ENCODE results near the gene CYP2R1. TPM values are rescaled to one million over a fixed set of nuclear protein-coding genes. Genes with fewer than 3 reads are reported as not detected.
"Not testable (repeated sequence)": the region's sequence is repeated elsewhere in the genome, so short reads cannot be mapped to it uniquely, and the experiment has no call there.

The CYP2R1 gene
- total RNA-seq, 1 experiment from 2014 or later, result not detected

DNA sequence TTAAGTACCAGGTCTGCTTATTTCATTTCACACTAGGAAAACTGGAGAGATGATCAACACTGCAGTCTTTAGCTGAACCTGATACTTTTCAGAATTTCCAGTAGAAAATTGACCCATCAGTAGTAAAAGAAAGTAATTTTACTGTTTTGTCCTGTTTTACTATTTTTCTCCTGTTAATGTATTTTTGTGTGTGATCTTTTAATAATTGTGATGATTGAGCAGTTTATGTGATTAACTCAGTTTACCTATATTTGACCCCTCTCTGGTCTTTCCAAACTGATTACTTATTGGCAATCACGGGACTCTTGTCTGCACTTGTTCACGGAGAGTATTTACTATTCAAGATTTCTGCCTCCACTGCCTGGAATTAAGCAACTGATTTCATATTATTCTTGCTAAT, 546 bp upstream of the CYP2R1 start:
- no peak for DNase-seq (ENCODE audit: low spot score)

DNA sequence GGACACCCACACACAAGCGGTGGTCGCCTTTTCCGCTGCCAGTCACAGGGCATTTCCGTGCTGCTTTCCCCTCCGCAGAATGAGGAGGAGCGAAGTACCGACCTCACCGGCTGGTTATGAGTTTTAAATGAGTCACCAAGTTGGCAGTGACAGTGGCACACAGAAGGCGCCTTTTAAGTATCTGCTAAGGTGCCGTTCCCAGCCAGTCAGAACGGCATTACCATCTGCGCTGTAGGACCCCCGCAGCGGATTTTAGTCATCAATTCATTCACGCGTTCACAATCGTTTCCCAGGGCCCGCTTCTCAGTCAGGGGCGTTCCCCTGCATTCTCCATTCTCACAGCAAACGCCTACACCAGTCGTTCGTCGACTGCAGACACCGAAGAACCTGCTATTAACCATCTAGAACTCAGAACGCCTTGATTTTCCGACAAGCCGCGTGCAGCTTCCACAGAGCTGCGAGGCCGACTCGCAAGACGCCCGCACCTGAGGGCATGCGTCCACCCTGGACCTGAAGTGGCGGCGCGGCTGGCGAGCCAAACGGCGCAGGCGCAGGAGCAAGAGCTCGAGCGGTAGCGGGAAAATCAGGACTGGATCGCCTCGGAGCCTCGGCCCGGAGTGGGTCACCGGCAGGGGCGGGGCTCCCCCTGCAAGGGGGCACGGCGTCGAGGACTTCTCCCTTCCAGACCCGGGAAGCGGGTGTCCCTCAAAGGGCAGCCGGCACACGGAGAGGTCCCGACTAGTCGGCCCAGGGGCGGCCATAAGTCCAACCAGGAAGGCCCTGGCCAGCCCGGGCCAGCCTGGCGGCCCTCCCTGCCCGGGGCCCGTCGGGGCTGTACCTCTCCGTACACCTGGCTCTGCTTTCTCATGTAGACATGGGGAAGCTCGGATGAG, 642 bp downstream of the CYP2R1 start:
- no peak for DNase-seq (ENCODE audit: low spot score)

DNA sequence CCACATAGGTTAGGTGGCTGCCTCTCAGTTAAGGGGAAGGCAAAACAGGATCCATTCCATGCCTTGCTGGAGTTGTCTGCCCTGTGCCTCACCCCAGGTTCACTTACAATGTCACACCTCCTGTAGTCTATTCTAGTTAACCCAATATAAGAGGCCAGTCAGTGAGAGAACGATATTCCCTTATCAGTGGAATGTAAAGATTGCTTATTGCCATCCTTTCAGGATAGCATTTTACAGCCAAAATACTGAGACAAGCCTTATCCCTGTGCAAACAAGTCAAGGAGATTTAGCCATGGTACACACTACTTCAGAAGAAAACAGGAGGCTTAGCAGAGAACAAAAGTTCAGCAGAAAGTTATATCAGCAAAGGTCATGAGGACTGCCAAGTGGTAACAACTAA, 5.5 kb downstream of the CYP2R1 start:
- no peak for DNase-seq (ENCODE audit: low spot score)

DNA sequence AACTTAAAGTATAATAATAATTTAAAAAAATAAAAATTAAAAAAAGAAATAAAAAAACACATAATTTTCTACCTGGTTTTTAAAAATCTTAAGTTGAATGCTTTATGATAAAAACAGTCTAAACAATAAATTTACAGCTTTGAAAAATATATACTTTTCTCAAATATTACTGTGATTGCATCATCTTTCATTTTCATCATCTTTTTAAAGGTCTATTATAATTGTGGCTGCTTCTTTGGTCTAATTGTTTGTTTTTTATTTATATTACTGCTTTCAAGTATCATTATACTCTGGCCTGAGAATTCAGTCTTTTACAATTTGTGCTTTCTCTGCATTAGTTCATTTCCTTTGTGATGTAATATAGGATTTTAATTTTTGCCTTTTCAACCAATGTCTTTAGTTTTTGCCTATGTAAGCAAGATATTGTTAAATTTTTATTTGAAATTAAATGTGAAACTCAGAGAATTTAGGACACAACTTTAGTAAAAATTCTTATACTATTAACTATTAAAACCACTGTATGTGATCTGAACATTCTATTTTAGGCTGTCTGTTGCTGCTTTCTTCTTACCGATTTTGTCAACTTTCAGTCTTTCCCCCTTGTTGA, 7.3 kb downstream of the CYP2R1 start:
- DNase-seq (ENCODE audit: low spot score), result no peak

DNA sequence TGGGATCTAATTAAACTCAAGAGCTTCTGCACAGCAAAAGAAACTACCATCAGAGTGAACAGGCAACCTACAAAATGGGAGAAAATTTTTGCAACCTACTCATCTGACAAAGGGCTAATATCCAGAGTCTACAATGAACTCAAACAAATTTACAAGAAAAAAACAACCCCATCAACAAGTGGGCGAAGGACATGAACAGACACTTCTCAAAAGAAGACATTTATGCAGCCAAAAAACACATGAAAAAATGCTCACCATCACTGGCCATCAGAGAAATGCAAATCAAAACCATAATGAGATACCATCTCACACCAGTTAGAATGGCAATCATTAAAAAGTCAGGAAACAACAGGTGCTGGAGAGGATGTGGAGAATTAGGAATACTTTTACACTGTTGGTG, 8.3 kb downstream of the CYP2R1 start:
- DNase-seq (ENCODE audit: low spot score), result not testable (repeated sequence)

DNA sequence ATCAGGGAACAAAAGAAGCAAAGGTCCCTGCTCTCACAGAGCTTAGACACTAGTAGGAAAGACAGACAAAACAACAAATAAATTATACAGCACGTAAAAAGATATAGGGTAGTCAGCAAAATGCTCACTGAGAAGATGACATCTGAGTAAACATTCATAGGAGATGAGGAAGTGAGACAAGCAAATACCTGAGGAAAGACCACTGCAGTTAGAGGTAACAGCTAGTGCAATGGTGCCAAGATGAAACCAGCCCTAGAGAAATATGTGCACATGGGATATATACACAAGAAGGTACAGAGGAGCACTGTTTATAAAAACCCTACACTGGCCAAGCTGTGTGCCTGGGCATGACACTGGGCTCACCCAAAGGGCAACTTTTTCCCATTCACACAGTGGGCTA, 9.8 kb downstream of the CYP2R1 start:
- no peak for DNase-seq (ENCODE audit: low spot score)

DNA sequence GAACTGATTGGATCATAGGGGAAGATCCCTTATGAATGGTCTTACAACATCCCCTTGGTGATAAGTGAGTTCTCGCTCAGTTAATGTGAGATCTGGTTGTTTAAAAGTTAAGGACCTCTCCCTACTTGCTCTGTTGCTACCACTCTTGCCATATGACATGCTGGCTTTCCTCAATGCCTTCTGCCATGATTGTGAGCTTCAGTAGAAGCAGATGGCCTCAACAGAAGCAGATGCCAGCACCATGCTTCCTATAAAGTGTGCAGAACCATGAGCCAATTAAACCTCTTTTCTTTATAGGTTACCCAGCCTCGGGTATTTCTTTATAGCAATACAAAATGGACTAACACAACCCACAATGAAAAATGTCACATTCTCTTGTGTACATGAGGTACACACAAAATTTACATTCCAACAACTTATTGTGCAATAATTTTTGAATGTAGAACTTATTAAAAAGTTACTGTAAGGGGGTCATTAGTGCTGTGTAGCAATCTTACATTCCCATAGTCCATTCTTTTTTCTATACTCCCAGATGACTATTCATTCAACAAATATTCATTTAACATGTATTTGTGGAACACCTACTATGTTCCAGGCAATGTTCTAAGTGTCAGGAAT, 10.3 kb downstream of the CYP2R1 start:
- DNase-seq (ENCODE audit: low spot score), result no peak

DNA sequence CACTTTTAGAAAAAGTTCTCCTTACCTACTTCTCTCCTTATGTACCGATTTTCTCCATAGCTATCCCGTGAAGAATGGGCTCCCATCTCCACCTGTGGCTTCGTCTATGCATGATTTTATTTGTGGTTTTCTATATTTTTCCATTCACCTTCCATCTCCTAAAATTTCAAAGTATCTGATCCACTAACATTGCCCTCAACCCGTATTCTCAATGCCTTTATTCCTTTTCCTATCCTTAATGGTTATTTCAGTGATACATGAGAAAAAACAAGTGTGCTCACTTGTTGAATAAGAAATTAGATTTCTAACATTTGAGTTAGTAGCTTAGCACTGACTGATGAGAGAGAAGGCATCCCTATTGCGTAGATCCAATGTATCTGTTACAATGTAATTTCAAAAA, 16.9 kb downstream of the CYP2R1 start:
- DNase-seq (ENCODE audit: low spot score), result no peak

DNA sequence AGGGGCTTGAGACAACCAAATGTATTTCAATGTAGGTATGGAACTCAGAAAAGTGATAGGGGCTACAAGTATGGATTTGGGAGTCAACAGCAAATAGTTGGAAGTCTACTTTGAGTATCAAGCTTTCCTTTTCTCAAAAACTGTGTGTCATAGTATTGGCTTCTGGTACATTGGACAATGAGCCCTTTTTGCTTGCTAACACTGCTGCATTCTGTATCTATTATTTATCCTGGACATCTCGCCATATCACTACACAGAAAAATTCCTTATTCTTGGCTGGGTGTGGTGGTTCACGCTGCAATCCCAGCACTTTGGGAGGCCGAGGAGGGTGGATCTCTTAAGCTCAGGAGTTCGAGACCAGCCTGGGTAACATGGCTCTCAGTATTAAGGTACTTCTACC, 18.4 kb downstream of the CYP2R1 start:
- no peak for DNase-seq (ENCODE audit: low spot score)

DNA sequence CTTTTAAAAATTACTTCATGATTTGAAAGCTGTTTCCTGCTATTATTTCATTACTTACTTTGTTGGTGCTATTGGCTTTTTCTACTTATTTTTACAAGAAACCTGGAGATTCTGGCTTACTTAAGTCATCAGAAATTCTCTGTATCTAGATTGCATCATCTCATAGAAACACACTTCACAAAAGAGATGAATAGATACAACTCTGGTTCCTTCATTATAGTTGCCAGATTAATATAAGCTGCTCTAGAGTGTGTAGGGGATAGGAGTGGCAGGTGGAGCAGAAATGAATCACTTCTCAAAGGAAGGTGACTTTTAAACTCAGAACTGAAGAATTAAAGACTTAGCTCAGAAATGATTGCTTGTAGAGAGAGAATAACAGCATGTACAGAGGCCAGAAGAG, 20.0 kb downstream of the CYP2R1 start:
- DNase-seq (ENCODE audit: low spot score), result no peak

DNA sequence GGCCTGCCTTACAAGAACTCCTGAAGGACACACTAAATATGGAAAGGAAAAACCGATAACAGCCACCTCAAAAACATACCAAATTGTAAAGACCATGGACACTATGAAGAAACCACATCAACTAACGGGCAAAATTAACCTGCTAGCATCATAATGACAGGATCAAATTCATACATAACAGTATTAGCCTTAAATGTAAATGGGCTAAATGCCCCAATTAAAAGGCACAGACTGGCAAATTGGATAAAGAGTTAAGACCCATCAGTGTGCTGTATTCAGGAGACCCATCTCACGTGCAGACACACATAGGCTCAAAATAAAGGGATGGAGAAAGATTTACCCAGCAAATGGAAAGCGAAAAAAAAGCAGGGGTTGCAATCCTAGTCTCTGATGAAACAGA, 28.3 kb downstream of the CYP2R1 start:
- DNase-seq (ENCODE audit: low spot score), result not testable (repeated sequence)

DNA sequence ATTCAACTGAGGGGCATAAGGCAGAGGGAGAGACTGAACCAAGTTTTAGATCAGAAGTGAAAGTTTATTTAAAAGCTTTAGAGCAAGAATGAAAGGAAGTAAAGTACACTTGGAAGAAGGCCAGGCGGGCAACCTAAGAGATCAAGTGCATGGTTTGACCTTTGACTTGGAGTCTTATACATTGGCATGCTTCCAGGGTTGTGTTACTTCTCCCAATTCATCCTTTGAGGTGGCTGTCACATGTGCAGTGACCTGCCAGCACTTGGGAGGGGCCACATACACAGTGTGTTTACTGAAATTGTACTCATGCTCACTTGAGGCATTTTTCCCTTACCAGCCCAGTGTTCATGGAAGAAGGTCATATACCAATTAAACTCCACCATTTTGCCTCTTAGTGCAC, 30.4 kb downstream of the CYP2R1 start:
- no peak for DNase-seq (ENCODE audit: low spot score)

DNA sequence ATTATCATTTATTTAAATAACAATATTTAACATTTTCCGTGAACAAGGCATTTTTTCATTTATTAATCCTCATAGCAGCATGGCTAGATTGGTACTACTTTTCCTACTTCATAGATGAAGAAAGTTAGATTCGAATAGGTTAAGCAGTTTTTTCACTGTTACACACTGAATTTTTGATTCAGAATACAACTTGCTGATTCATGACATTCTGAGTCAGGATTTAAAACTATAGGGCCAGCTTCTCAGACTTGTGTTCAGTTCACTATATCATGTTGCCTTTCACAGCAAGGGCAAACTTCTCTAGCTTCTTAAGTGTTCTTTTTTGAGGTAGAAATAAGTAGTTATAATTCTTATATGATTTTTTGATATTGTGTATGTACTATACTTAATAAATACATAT, 31.5 kb downstream of the CYP2R1 start:
- DNase-seq (ENCODE audit: low spot score), result no peak

DNA sequence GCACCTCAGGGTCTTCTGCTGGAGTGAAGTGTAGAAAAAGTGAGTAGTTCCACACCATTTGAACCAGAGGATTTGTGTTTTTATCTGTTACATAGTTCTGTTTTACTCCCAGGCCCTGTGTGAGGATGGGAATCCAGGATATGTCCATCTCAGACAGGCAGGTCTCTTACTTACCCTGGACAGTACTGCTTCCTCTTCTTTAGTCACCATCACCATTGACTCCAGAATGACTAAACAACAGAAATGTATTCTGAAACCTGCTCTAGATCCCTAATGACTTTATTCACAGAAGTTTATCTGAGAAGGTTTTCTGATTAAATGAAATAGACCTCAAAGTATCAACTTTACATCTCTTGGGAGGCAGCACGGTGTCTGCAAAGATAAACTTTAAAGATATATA, 33.6 kb downstream of the CYP2R1 start:
- no peak for DNase-seq (ENCODE audit: low spot score)

DNA sequence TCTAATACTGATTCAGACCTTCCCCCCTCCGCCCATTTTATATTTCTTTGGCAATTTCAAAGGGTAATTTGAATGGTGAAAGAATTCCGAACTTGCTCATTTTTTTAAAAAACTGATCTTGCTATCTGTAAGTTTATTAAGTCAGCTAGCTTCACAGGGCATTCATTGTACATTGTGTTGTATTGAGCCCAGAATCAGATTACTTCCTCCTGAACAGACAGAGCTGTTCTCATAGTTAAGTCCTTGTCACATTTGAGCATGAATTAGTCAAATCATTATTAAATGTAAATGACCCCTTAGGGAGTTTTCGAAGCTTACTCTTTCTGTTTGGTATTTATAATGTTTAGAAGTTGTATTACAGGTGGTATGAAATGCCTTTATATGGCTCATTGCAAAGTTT, 34.4 kb downstream of the CYP2R1 start:
- DNase-seq (ENCODE audit: low spot score), result no peak

DNA sequence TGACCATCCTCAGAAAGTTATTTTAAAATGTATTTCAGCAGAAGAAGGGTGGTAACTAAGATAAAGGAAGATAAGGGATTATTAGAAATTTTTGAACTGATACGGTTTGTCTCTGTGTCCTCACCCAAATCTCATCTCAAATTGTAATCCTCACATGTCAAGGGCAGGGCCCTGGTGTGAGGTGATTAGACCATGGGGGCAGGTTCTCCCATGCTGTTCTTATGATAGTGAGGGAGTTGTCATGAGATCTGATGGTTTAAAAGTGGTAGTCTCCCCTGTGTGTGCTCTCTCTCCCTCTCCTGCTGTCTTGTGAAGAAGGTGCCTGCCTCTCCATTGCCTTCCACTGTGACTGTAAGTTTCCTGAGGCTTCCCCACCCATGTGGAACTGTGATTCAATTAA, 36.1 kb downstream of the CYP2R1 start:
- DNase-seq (ENCODE audit: low spot score), result no peak

DNA sequence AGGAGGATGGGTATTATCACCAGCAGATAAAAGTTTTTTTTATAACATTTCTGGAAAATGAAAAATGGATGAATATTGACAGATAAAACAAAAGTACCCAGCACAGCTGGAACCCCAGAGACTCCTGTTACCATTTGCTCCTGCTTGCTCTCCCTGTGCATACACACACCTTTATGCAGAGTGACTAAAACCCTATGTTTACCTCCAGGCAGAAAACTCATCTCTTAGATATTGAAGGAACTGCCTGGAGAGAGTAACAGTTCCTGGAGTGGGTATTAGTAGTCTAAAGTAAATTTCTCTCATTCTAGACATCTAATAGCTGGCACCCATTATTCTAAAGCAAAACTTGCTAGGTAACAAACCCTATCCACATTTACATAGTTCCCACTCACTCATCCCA, 38.0 kb downstream of the CYP2R1 start:
- no peak for DNase-seq (ENCODE audit: low spot score)

DNA sequence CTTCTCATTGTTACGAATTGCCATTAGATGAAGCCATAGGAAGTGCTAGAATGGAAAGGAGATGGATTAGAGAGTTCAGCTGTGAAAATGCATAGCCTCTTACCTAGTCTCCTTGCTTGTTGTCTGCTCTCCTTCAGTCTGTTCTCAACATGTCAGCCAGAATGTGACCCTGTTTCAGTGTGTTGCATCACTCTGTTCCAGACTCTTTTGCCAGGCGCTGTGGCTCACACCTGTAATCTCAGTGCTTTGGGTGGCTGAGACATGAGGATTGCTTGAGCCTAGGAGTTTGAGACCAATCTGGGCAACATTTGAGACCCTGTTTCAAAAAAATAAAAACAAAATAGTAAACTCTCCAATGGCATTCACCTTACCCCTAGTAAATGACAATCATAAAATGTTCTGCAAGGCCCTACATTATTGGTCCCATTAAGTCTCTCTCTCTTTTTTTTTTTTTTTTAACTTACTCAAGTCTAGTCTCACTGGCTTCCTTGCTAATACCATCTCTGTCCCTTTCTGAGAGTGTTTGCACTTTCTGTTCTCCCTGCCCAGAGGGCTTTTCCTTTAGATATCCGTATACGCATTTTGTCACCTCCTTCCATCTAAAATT, 39.4 kb downstream of the CYP2R1 start:
- DNase-seq (ENCODE audit: low spot score), result no peak

DNA sequence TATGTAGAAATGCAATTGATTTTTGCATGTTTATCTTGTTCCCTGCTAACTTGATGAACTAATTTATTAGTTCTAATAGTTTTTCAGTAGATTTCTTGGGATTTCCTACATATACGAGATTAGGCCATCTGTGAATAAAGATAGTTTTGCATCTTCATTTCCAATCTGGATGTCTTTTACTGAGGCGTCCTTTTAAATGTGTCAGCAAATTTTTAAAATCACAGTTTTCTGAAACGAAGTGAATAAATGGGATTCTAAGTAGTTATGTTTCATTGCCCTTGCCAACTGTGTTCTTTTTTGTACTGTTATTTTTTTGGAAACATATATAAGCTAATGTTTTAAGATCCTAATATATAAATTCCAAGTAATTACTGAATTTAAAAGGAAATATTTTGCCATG, 50.0 kb downstream of the CYP2R1 start:
- no peak for DNase-seq (ENCODE audit: low spot score)

DNA sequence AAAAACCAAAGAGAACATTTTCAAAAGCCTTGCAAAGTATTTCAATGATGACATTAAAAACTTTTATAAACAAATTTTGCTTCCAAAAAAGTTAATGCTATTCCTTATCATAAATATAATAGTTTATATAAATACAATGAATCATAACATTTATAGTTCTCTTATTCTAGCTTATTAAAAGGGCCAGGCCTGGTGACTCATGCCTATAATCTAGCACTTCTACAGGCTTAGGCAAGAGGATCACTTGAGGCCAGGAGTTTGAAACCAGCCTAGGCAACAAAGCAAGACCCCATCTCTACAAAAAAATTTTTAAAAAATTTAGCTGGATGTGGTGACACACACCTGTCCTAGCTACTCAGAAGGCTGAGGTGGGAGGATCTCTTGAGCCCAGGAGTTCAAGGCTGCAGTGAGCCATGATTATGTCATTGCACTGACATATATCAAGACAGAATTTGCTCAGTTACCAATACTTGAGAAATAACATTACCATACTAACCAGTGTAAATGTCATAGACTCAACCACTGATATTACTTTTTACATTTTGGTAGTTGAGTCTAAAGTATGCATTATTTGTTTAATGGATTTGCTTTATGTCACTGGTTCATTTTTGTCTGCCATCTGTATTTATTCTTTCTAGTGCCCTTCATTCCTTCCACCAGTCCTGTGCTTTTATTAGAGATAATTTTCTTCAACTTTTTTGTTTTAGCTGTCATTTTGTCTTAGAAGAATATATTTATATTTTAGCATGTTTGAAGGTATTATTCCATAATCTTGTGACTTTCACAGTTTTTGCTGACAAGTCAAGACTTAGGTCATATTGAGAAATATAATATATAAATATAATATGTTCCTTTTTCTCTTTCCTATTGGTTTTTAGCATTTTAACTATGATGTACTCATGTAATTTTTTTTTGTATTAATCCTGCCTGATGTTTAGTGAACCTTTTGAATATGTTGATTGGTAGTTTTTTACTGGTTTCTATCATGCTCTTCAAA, 56.2 kb downstream of the CYP2R1 start:
- DNase-seq (ENCODE audit: low spot score), result no peak

Data from A172 (cell line).